ENCODE data around the gene TBATA. TPM values are rescaled to one million over a fixed set of nuclear protein-coding genes. Genes with fewer than 3 reads are reported as not detected.

Gene TBATA
- polyA plus RNA-seq, 1 donor (not counting 4 experiments of a cell fraction or from before 2014, with no cell fraction given): not detected

- no peak overlapping the region for H3K4me2 ChIP-seq (ENCODE audit: control insufficient read depth, extremely low read depth, insufficient read depth, low read depth, low read length)
- H3K79me2 ChIP-seq (ENCODE audit: control insufficient read depth, insufficient read depth, low read length): no peaks in the 10 kb centered on the region
- no peaks in the 10 kb centered on the region for H3K9me1 ChIP-seq (ENCODE audit: control insufficient read depth, extremely low read depth, insufficient read depth, low read length)
- H3K27ac ChIP-seq (ENCODE audit: control insufficient read depth, insufficient read depth, low read length): no peak overlapping the region
- H4K20me1 ChIP-seq (ENCODE audit: control insufficient read depth, extremely low read depth, insufficient read depth, low read length): no peaks in the 10 kb centered on the region
- no peak overlapping the region for H3K4me3 ChIP-seq (ENCODE audit: control insufficient read depth in 2 of 3, extremely low read depth in 1 of 3, insufficient read depth in 2 of 3, low read depth in 1 of 3, low read length in 3 of 3)
- H3K4me1 ChIP-seq (ENCODE audit: control insufficient read depth, extremely low read depth, insufficient read depth, low read length): no peaks in the 10 kb centered on the region
- dilution Hi-C loops (cut with MboI; ENCODE audit: extremely low pct_ligation_motif_present, low sequenced_read_pairs): no loop called here
- no peak overlapping the region for H3K9ac ChIP-seq (ENCODE audit: control insufficient read depth, extremely low read depth, insufficient read depth, low read length)
- no peaks in the 10 kb centered on the region for H3K9me3 ChIP-seq (ENCODE audit: control insufficient read depth, low read depth, low read length)
- FAIRE-seq: no peak
- H3K27me3 ChIP-seq (ENCODE audit: control insufficient read depth, extremely low read depth, insufficient read depth, low read length): peaks cover 20% of the 10 kb centered on the region
- no peaks in the 10 kb centered on the region for H3K36me3 ChIP-seq (ENCODE audit: control insufficient read depth in 2 of 2, extremely low read depth in 1 of 2, insufficient read depth in 2 of 2, low read length in 2 of 2)
- no peak for DNase-seq (ENCODE audit: low read depth, low spot score)
- H2AFZ ChIP-seq (ENCODE audit: control insufficient read depth, low read length): no peak overlapping the region
- TF ChIP-seq EZH2 (IDR thresholded peaks at IDR 0.05; ENCODE audit: low read length): no peak
- no peak for TF ChIP-seq CTCF (optimal IDR thresholded peaks at IDR 0.05 in 1 of 3, IDR thresholded peaks at IDR 0.05 in 1 of 3, conservative IDR thresholded peaks at IDR 0.05 in 1 of 3; ENCODE audit: extremely low read depth in 1 of 3, insufficient read depth in 2 of 3, low read length in 3 of 3)
Measured at GRCh38 chr10:70735161-70735560, 50.0 kb downstream of the TBATA start.

DNA sequence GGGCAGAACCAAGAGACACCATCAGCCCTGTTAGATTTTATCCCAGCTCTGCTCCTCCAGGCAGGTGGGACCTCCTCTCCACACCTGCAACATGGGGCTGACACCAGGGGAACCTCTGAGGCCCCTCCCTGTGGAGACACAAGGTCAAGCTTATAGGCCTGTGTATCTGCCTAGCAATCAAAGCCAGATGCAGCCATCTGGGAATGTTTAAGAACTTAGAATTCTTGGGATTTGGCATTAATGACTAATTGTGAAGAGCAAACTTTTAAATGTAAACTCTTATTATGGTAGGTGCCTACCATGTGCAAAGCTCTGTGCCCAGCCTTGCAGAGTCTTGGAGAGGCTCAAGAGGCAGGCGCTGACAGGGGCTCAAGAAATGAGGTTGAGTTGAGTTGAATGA lies 52.1 kb downstream of the TBATA start:
- dilution Hi-C loops (cut with MboI; ENCODE audit: extremely low pct_ligation_motif_present, low sequenced_read_pairs): no loop called here
- Histone ChIP-seq H3K9me3 (ENCODE audit: control insufficient read depth, low read depth, low read length) (no peaks in the 10 kb centered on the region), H3K27me3 (ENCODE audit: control insufficient read depth, extremely low read depth, insufficient read depth, low read length) (peaks cover 30% of the 10 kb centered on the region), H3K36me3 (ENCODE audit: control insufficient read depth in 2 of 2, extremely low read depth in 1 of 2, insufficient read depth in 2 of 2, low read length in 2 of 2) (no peaks in the 10 kb centered on the region), H3K9me1 (ENCODE audit: control insufficient read depth, extremely low read depth, insufficient read depth, low read length) (no peaks in the 10 kb centered on the region), H3K4me1 (ENCODE audit: control insufficient read depth, extremely low read depth, insufficient read depth, low read length) (no peaks in the 10 kb centered on the region), H3K9ac (ENCODE audit: control insufficient read depth, extremely low read depth, insufficient read depth, low read length) (no peak overlapping the region), H2AFZ (ENCODE audit: control insufficient read depth, low read length) (no peak overlapping the region), H3K4me2 (ENCODE audit: control insufficient read depth, extremely low read depth, insufficient read depth, low read depth, low read length) (no peak overlapping the region), H3K4me3 (ENCODE audit: control insufficient read depth in 2 of 3, extremely low read depth in 1 of 3, insufficient read depth in 2 of 3, low read depth in 1 of 3, low read length in 3 of 3) (no peak overlapping the region), H3K27ac (ENCODE audit: control insufficient read depth, insufficient read depth, low read length) (no peak overlapping the region), H3K79me2 (ENCODE audit: control insufficient read depth, insufficient read depth, low read length) (no peaks in the 10 kb centered on the region), H4K20me1 (ENCODE audit: control insufficient read depth, extremely low read depth, insufficient read depth, low read length) (no peaks in the 10 kb centered on the region)
- no peak for TF ChIP-seq CTCF (optimal IDR thresholded peaks at IDR 0.05 in 1 of 3, IDR thresholded peaks at IDR 0.05 in 1 of 3, conservative IDR thresholded peaks at IDR 0.05 in 1 of 3; ENCODE audit: extremely low read depth in 1 of 3, insufficient read depth in 2 of 3, low read length in 3 of 3)
- no peak for TF ChIP-seq EZH2 (IDR thresholded peaks at IDR 0.05; ENCODE audit: low read length)
- FAIRE-seq: no peak
- no peak for DNase-seq (ENCODE audit: low read depth, low spot score)
